ENCODE data around the gene CAPZA1.
A peak's percentile ranks its signal among the peaks of the same experiment; 100 is the strongest.

CAPZA1 gene

DNA sequence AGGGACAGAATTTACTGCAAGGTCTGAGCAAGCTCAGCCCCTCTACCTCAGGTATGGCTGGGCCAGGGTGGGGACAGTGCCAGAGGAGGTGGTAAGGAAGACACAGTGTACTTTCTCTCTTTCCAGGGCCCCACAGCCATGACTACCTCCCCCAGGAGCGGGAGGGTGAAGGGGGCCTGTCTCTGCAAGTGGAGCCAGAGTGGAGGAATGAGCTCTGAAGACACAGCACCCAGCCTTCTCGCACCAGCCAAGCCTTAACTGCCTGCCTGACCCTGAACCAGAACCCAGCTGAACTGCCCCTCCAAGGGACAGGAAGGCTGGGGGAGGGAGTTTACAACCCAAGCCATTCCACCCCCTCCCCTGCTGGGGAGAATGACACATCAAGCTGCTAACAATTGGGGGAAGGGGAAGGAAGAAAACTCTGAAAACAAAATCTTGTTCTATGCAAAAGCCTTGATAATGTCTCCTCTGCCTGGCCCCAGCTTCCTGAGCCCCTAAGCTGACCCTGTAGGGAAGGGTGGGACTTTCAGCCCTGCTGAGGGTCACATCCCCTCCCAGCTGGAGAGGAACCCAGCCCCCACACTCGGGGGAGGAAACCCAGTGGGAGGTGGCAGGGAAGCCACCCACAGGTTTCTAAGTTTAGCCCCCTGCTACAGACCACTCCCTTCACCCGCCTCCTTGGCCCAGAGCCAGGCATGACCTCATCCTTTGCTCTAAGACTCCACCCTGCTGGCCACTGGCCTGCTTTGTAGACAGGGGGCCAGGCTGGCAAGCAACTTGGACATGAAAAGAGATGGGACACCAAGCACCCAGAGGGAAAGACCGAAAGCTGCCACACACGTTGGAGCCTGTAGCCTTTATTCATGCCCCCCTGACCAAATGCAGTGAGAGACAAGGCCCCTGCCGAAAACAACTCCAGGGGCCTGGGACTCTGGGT is 80.9 kb downstream of the CAPZA1 start:
- peak in 55 of 56 donors; percentile 34 to 96 (median 83) for DNase-seq

DNA sequence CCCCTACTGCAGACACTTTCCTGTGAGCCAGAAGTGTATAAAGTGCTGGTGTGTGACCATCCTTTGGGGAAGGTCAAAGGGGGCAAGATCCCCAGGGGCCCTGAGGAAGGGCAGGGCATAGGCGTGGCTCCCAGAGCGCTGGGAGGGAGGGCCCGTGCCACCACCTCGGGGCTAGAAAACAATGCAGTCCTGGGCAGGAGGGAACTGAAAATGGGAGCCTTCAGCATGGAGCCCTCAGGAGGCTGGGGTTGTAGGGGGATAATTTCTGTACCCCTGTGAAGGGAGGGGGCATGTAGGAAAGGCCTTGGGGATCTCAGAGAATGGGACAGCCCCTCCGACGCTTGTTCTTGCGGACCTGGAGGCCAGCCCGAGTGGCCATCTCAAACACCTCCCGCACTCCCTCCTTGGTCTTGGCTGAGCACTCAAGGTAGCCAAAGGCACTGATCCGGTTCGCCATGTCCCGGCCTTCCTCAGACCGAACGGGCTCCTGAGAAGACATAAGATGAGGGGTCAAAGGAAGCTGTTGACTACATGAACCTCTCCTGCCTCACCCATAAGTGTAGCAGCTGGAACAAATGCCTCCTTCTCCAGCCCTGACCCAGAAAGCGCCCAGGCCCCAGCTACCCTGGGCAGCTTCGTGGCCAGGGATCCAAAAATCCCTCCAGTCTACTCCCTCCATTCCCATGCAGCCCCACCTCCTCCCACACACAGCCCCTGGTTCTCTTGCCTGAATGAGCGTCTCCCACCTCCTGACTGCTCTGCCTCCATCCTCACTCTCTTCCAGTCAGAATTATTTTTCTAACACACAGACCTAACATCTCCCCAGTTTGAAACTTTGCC is 81.8 kb downstream of the CAPZA1 start:
- DNase-seq = no peak

DNA sequence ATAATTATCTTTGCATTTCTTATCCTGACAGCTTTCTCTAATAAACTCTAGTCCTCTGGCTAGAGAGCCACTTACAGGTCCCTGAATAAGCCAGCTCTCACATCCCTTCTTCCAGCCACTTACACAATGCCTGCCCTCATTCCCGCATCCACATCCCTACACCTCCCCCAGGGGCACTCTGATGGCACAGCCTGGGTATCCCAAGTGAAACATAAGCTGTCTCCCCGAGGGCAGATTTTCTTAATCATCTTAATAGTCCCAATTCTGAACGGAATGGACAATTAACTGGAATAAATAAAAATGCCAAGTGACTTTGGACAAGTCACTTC is 82.4 kb downstream of the CAPZA1 start:
- DNase-seq = no peak

DNA sequence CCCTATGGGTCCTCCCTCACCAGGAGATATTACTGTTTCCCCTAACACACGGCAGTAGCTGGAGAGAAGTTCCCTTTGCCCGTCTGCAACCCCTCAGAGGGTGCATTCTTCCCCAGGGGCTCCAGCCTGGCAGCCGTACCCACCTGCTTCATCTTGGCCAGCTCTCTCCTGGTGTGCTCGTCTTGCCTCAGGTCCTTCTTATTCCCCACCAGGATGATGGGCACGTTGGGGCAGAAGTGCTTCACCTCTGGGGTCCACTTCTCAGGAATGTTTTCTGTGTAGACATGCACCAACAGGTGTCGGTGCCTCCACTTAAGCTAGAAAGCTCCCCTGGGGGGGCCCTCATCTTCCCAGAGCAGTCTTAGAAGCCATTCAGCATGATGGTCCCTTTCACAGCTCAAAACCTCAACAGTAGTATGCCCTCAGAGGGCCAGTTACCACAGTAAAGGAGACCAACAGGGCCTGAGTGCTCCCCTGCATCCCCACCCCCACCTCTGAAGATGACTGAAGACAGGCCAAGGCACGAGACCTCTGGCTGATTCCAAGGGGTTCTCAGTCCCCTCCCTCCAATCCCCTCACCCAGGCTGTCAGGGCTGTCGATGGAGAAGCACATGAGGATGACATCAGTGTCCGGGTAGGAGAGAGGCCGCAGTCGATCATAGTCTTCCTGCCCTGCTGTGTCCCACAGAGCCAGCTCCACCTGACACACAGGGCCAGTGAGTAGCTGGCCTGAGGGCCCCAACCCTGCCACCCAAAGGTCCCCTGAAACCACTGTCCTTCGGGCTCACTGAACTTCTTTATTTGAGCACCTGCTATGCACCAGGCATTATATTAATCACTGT is 83.0 kb downstream of the CAPZA1 start:
- peak in 6 of 56 donors; percentile 9 to 30 (median 18) for DNase-seq

DNA sequence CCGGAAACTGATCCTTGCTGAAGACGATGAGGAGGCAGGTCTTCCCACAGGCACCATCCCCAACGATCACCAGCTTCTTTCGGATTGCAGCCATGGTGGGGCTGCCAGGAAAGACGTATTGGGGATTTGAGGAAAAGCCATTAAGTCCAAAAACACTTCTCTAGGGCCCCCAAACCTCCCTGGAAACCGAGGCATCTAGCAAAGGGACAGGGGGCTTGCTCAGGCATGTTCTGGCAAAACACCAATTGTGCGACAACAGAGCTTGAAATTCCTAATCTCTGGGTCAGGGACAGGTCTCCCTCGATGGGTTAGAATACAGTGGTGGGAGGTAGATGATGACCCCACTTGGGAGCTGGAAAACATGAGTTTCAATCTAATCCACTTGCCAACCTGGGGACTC is 84.1 kb downstream of the CAPZA1 start:
- no peak for DNase-seq

DNA sequence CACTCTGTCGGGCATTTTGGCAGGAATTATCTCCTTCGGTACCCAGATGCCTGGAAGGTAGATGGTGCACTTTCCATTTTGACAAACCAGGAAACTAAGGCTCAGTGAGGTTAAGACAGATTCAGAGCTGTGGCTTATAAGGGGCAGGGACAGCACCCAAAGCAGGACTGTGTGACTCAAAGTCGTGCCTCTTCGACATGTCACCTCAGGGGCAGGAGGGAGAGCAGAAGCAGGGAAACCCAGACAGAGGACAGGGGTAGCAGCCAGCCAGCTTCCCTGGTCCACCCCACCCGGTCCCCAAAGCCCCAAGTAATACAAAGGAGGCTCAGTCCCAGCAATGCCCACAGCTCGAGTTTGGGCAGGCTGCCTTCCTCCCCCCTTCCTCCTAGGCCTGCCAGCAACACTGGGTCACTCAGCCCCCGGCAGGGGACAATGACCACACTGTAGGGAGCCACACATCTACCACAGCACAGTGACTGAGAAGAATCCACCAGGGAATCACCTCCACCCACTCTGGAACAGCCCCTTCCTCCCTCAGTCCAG is 84.8 kb downstream of the CAPZA1 start:
- peak in 51 of 56 donors; percentile 57 to 92 (median 84) for DNase-seq

DNA sequence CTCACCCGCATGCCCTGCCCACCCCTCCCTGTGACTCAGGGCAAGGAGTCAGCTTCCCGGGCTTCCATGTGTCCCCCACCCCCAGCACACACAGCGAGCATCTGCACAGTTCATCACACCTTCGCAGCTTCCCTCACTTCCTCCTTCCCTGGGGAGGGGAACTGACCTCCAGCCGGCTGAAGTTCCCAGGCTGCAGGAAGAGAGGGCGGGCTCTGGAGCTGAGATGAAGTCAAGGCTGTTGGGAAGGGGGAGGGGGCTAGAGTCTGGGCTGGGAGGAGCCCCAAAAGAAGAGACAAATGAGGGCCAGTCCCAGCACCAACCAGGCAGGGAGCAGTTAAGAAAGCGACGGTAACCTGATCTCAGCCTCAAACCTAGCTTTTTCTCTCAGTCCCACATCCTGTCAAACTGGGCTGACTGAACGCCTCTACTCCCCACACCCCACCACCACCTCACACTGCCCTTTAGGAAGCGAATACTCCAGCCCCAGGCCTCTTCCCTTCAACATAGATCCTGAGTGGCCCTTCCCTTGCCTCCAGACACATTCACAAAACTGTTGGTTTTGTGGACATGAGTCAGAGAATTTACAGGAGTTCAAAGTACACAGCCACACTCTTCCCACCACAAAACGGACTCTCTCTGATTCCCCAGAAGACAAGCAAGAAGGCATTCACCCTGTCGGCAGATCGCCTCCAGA is 85.4 kb downstream of the CAPZA1 start:
- DNase-seq = peak in 23 of 56 donors; percentile 46 to 91 (median 64)

DNA sequence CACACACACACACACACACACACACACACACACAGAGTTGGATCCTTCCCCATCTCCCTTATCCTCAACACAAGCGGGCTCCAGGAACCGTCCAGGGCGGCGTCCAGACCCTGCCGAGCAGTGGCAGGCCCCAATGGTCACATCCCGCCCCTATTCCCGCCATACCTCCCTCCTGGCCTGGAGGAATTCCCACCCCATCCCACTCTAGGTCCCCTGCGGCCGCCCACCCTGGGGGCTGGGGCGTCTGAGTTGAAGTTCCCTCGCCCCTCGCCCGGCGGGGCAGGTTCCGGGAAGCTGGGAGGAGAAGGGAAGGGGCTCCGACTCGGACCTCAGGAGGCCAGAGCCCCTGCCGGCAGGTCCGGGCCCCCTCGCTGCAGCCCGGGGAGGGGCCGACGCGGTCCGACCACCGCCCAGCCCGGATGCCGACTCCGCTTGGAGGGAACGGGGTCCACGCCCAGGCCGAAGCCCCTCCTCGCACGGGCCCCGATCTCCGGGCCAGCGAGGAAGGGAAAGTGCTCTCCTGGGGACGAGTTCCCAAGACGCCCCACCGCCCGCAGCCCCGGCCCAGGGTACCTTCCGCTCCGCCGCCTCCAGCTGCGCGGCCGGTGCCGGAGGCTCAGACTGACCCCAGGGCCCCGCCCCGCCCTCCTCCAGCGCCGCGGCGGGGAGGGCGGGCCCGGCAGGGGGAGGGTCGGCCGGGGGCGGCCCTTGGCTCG is 87.0 kb downstream of the CAPZA1 start, which contains the start of gene RHOC:
RHOC (minus strand) TSS at position 623 of the 716 bp plus-strand sequence. CDS start 3,328 bp downstream, outside the sequence.
- peak in 9 of 56 donors; percentile 40 to 73 (median 46) for DNase-seq

DNA sequence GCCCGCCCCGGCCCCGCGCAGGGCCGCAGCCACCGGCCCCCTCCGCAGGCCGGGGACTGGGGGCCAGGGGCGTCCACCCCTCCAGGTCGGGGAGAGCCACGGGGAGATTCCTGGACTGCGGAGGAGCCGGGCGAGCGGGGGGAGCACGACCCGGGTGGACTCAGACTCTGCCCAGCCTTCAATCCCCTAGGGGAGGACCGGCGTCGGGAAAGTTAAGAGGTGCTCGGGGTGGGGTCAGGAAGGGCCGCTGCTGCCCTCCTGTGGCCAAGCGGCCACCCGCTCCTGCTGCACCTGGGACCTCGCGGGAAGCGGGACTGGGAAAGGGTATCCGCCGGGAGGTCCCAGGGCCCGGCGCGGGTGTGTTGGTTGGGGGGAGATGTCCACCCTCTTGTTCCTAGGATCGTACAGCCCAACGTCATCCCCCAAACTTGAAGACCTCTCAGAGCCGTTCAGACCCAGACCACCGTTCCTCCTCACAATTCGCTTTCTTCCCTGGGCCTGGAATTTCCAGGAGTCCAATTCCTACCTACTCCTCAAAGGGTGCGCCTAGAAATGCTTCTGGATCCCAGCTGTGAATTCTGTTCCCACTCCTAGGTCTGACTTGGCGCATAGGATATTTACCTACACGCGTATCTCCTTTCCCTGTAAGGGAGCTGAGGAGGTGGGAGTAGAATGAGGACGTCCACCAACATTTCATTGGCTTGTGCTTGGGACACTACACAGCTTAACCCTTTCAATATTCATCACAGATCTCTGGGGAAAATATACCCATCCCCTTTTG is 87.8 kb downstream of the CAPZA1 start:
- peak in 52 of 56 donors; percentile 31 to 83 (median 63) for DNase-seq

DNA sequence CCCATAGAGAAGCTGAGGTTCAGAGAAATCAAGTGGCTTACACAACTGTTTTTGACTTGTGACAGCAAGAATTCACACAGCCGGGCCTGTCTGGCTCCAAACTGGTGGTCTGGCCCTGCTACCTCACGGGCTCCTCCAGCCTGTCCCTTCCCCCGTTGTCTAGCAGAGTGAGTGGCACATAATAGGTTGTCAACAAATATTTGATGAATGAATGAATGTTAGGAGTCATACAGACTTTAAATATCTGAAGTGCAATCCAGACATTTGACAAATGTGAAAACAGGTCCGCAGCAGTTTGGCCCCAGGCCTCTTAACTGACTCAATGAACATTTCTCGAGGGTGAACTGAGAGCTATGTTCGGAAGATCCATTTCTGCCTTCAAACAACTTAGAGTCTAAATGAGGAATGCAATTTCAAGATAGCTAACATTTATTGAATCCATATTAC is 88.4 kb downstream of the CAPZA1 start:
- DNase-seq = no peak

DNA sequence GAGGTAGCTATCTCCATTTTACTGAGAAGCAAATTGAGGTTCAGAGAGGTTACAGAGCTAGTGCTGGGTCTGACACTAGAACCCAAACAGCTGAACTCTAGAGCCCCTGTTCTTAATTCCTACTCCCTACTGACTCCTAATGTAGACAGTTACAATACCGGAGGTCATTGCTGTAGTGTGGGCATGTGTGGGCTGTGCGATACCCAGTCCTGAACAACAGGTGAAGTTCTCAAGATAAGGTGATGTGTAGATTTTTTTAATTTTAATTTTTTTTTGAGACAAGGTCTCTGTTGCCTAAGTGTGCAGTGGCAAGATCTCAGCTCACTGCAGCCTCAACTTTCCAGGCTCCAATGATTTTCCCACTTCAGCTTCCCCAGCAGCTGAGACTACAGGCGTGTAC is 88.9 kb downstream of the CAPZA1 start:
- no peak for DNase-seq

DNA sequence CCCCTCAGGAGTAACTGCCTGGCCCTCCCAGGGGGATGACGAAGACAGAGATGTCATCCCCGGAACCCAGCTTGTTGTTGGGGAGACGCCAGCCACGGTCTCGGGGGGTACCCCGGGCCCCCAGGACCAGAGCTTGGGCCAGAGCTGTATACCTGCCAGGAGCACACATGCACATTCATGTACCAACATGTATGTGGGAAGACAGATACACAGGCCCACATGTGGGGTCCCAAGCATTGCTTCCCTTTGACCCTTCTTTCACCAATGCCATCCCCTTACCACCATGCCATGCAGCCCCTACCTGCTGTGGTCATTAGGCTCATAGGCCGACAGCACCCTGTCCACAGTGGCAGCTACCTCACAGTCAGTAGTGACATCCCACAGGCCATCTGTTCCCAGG is 90.5 kb downstream of the CAPZA1 start:
- no peak for DNase-seq

DNA sequence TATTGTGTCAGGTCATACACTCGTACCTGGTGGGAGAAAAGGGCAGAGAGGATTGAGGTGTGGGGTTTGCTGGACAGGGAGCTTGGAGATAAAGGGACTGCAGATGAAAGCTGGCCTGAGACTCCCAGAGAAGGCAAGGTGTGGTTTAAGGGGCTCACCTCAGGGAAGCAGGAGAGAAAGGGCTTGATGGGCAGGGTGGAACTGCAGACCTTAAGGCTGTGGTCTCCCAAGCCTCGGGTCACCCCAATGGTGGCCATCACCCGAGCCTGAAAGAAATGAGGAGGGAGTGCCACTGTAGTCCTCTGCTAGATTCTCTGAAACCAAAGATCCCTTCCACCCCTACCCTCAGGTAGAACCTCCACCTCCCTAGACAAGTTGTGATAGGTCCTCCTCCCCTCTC is 91.0 kb downstream of the CAPZA1 start:
- DNase-seq = no peak

DNA sequence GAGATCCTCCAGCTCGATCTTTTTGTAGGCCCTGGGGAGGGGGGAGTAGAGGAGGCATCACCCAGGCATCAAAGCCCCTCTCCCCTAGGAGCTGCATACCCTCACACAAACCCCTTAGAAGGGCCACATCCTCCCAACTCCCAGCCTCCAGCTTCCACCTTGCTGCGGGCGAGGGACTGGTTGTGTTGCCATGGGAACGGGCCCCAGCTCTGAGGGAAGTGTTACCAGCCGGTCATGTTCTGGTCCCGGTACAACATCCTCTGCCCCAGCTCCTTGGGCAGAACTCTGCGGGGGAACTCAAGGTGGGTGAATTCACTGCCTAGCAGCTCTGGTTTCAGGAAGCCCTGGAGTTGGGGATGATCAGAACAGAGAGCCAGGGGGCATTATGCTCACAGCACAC is 91.4 kb downstream of the CAPZA1 start:
- DNase-seq = peak in 1 of 56 donors; percentile 12

DNA sequence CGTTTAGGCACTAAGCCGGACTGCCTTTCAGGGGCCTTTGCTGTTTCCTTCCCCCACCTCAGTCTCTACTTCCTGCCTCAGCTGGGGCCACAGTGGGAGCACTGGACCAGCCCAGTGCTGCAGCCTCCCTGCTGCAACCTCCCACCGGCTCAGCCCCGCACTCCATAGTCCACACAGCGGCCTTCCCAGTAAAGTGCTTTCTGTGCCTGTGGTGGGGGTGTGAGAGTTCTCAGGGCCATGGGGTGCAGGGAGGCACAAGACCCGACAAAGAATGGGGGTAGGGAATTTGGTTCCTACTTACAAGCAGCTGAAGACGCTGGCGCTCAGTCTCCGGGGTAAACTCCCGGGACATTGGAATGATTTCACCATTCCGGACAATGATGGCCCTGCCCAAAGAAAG is 92.0 kb downstream of the CAPZA1 start:
- no peak for DNase-seq

DNA sequence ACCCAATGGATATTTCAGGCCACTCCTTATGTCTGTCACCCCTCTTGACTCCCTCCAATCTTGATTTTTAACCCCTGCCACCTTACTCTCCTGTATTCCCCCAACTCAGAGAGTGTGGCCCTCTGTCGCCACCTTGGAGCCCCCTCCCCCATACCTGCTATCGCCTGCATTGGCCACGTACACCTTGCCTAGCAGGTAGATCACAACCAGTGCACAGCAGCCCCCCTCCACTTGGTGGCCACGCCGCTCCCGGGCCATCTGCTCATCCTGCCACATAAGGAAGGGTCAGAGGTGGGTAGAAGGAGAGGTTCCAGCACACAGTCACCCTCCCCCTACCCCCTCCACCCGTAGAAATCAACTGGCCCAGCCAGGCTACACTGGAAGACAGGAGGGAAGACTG is 92.6 kb downstream of the CAPZA1 start:
- no peak for DNase-seq

DNA sequence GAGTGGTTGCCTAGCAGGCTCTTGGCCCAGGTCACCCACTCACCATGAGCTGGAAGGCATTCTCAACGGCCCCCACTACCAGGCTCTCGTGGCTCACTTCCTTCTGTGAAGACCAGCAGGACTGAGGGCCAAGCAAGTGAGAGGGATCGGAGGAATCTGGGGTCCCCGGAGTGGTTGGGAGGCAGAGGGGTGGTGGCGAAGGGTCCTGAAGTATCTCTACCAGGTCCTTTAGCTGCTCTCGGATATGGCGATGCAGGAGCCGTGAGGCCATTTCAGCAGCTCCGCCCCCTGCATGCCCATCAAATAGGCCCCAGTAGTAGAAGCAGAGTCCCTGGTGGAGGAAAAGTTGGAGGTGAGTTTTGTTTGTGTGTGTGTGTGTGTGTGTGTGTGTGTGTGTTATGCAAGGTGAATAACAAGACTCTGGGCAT is 93.1 kb downstream of the CAPZA1 start:
- no peak for DNase-seq

DNA sequence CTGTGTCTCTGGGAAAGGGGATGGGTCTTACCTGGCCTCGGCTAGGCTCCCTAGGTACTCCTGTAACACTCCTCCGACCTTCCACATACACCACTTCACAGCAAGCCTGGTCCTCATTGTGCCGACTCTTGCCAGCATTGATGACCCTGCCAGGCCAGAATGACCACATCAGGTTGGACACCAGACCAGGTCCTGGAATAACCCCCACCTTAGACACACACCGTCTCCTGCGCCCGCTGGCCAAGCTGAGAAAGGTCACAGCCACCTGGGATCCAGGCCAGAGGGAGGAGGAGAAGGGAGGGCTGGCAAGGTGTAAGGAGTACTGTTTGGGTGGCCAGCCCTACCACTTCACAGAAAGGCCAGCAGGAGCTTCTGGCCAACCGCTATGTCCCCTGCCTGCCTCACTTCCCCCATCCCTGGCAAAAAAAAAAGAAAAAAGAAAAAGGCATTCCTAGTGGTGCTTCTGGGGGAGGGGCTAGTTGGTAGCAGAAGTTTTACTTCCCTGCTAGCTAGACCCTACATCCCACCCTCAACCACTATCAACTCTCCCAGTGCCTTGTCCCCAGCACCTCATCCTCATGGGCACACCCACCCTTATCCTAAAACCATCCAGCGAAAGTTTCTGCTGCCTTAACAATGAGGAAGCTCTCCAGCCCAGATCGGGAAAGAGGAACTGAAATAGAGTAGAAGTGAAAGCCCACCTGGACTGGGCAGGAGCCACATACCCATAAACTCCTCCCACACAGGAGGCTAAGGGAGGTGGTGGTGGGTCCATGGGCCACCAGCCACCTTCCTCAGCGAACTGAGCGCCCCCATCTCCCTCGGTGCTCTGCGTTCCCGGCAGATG is 94.1 kb downstream of the CAPZA1 start:
- DNase-seq = no peak
